Suprapubic skin (tissue), 3 donors: ENCODE data around the gene CTNND2.

Experiments used
- EP300 ChIP-seq: sonication (generic); formaldehyde crosslinking; IDR thresholded peaks from one replicate; pipeline ENCODE4 v1.6.1; 2017; ENCODE audit warnings: antibody characterized with exemption
- POLR2A ChIP-seq, 2 donors: fragments of 450-650 bp; IDR thresholded peaks; one replicate each; pipeline ENCODE4 v1.6.1; 2017; ENCODE audit warnings: antibody characterized with exemption in 2 of 2, mild to moderate bottlenecking in 2 of 2, moderate library complexity in 2 of 2
- TF ChIP-seq, protein P1 (sequence below), 2 donors: fragments of 200-600 bp in 1 of 2; fragments of 450-650 bp in 1 of 2; sonication (generic) in 1 of 2; IDR thresholded peaks; one replicate each; pipeline ENCODE4 v1.5.1; 2016 to 2019; ENCODE audit warnings: antibody characterized with exemption in 2 of 2, mild to moderate bottlenecking in 1 of 2, moderate library complexity in 1 of 2

DNA sequence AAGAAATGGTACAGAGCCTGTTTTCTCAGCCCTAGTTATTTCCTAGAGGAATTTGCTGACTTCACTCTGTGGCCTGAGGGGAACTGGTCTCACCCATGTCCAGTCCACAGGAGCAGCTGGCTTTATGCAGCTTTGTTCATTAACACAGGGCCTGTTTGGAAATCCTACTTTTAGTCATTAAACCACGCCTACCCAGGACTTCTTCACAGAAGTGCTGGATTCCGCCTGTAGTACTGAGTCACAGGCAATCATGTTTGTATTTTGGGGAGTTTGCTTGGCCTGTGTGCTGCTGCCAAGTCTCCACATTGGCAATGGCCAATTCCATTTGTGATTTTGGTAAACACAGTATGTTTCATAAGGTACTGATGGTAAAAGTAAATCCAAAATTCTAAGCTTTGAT lies 52.8 kb downstream of the CTNND2 start:
- TF ChIP-seq, protein P1, sequence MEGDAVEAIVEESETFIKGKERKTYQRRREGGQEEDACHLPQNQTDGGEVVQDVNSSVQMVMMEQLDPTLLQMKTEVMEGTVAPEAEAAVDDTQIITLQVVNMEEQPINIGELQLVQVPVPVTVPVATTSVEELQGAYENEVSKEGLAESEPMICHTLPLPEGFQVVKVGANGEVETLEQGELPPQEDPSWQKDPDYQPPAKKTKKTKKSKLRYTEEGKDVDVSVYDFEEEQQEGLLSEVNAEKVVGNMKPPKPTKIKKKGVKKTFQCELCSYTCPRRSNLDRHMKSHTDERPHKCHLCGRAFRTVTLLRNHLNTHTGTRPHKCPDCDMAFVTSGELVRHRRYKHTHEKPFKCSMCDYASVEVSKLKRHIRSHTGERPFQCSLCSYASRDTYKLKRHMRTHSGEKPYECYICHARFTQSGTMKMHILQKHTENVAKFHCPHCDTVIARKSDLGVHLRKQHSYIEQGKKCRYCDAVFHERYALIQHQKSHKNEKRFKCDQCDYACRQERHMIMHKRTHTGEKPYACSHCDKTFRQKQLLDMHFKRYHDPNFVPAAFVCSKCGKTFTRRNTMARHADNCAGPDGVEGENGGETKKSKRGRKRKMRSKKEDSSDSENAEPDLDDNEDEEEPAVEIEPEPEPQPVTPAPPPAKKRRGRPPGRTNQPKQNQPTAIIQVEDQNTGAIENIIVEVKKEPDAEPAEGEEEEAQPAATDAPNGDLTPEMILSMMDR (IDR thresholded peaks at IDR 0.05): no peak
- TF ChIP-seq EP300 (no peak), POLR2A (IDR thresholded peaks at IDR 0.05) (no peak)
